ENCODE data around the gene GABRB1.

The GABRB1 gene

GRCh38 chr4:47031011-47031678 lies at the start of gene GABRB1:
TSS of gene GABRB1 (plus strand) at chr4:47031567.
- no peak for DNase-seq

- no peak for DNase-seq
These were observed 46.6 kb upstream of the GABRB1 start for GRCh38 chr4:46984781-46985180.

DNA sequence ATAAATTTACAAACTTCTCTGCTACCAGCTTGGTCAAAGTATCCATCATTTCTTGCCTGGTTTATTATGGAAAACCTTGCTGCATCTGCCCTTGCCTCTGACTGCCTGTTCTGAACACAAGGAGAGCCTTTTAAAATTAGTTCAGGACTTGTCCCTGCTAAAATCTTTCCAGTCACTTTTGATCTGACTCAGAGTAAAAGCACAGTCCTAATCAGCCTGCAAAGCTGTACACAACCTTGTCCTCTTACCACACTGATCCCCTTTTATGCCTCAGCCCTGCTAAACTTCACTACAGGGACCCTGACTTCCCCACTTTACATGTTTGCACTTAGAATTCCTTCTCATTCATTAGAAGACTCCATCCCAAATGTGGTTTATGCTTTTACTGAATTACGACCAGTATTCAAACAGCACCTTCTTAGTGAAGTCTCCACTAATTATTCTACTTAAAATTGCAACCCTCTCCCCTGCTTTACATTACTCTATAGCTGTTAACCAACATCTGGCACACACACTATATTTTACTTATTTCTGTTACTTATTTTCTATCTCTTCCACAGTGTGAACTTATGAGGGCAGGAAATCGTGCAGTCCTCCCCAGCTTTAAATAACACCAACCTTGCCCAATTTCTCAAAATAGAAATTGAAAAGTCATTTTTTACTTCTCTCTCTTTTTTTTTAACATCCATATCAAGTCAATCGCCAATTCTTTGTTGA lies 44.3 kb upstream of the GABRB1 start:
- DNase-seq = no peak

GRCh38 chr4:46992338-46992737 lies 39.0 kb upstream of the GABRB1 start:
- DNase-seq = no peak

GRCh38 chr4:46993075-46994006 lies 38.0 kb upstream of the GABRB1 start, which contains the start of gene GABRA4:
TSS of gene GABRA4 (minus strand) at chr4:46993581. CDS start at chr4:46993424, 157 bp downstream.
- no peak for DNase-seq

- DNase-seq = no peak
These were observed 37.4 kb upstream of the GABRB1 start for GRCh38 chr4:46994007-46994405.

DNA sequence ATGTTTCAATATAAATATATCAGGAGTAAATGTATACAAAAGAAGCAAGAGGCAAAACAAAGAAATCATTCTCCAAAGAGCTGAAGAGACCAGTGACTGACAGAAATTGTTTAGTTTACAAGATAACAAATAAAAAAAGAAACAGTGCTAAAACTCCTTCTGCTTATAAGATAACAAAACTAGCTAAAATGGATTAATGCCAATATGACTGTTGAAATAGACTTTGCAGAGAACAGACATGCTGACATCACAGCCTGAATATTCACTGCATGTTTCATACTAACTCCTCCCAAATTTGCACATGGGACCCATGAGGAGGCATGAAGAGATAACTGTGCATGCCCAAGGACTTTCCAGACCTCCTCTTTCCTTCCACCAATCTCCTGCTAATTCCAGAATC lies 31.8 kb upstream of the GABRB1 start:
- no peak for DNase-seq

DNA sequence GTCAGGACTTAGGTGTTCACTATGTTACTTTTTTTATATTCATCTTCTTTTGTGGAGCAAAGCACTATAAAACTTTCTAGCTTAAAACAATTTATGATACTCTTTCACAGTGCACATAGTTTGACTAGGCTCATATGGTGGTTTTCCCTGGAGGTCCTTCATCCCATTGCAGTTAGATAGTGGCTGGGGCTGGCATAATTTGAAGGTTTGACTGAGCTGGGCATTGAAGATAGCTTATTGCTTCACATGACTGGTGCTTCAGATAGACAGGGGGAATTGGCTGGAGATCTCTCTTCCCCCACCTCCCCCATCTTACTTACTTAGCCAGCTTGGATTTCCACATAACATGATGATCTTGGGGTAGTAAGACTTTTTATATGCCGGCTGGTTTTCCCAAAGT lies 31.0 kb upstream of the GABRB1 start:
- DNase-seq = no peak

- DNase-seq = no peak
These were observed 28.8 kb upstream of the GABRB1 start for GRCh38 chr4:47002580-47002979.

DNA sequence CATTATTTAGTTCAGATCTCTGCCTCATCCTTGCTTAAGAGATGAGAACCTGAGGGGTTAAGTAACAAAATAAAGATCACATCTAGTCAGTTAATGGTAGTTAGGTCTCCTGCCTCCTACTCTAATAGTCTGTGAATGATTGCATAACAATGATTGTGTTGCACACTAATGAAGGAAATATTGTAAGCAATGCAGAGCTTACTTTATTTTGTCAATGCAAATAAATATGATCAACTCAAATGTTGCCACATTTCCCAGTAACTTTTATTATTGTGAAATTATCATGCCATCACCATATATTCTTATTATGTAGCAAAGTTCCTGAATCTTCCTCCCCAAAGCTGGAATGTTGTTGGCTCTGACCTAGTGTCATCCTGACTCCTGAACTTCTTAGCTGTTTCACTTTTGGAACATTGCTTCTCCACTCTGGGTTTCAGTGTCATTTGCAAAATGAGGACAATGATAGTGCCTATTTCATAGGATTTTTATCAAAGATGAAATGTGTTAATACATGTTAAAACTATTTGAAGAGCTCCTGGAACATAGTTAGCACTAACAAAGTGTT lies 20.9 kb upstream of the GABRB1 start:
- no peak for DNase-seq

GRCh38 chr4:47010912-47011446 lies 20.4 kb upstream of the GABRB1 start:
- DNase-seq = peak; percentile 22

- no peak for DNase-seq
These were observed 18.7 kb upstream of the GABRB1 start for GRCh38 chr4:47012676-47013075.

GRCh38 chr4:47013373-47013772 lies 18.0 kb upstream of the GABRB1 start:
- DNase-seq = no peak

GRCh38 chr4:47017081-47017480 lies 14.3 kb upstream of the GABRB1 start:
- no peak for DNase-seq

DNA sequence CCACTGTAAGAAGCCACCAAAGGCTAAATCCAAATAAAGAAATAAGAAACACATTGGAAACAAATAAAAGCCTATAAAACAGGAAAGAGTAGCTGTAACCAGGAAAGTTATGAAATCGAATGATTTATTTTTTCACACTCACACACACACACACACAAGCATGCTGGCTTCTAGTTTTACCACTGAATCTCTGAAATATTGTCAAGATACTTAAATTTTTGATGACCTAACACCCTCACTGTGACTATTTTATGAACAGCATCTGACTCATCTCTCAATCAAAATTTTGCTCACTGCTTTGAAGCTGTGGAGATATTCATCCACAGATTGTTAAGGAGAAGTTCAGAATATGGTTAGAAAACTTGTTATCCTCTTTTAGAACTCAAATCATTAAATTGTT lies 13.9 kb upstream of the GABRB1 start:
- DNase-seq = no peak

DNA sequence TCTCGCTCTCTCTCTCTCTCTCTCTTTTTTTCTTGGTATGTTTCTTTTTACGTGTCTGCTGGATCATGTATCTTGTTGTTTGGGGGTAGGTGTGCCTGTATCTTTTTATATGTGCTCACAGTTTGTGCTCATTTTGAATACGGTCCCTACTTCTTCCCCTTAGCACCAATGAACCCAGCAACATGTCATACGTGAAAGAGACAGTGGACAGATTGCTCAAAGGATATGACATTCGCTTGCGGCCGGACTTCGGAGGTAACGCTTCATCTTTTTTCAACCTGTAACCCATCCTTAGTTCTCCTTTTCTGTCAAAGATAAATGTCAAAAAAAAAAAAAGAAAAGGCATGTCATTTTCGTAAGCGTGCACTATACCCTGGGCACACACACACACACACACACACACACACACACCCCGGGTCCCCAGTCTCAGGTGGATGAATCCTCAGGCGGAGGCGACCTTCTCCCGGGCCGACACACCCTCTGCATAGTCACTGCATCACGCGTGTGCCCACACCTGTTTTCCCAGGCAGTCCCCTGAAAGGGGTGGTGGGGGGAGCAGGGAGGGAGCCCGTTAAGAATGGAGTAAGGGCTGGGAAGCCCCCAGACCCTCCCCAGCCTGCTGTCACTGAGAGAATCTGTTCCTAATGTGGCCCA lies 511 bp downstream of the GABRB1 start:
- DNase-seq = no peak

GRCh38 chr4:47032405-47033106 lies 1.2 kb downstream of the GABRB1 start:
- DNase-seq = peak; percentile 7

DNA sequence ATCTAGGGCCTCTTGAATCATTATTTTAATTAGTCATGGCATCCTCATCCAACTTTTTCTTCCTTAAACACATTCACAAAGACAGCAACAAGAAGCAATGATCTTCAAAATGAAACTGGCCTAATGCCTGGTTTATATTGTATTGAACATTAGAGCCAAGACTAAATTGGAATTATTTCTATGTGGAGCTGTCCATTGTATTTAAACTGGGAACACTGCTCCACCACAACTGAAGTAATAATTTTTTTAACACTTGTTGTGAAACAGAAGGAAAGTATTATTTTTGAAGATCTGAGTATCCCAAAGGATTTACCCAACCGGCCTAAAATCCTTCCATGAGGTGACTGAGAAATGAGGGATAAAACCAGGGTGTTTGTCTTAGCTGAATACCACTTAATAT lies 6.9 kb downstream of the GABRB1 start:
- no peak for DNase-seq

GRCh38 chr4:47040828-47041227 lies 9.5 kb downstream of the GABRB1 start:
- no peak for DNase-seq

GRCh38 chr4:47043821-47044220 lies 12.5 kb downstream of the GABRB1 start:
- no peak for DNase-seq

- no peak for DNase-seq
These were observed 13.9 kb downstream of the GABRB1 start for GRCh38 chr4:47045261-47045660.

GRCh38 chr4:47049347-47049746 lies 18.0 kb downstream of the GABRB1 start:
- DNase-seq = no peak
